Measurements from ENCODE around the gene ZNF678. TPM values are rescaled to one million over a fixed set of nuclear protein-coding genes. Genes with fewer than 3 reads are reported as not detected.
A peak's percentile ranks its signal among the peaks of the same experiment; 100 is the strongest.

Gene ZNF678
- total RNA-seq, 1 donor from 2014 or later: 63.8 TPM

DNA sequence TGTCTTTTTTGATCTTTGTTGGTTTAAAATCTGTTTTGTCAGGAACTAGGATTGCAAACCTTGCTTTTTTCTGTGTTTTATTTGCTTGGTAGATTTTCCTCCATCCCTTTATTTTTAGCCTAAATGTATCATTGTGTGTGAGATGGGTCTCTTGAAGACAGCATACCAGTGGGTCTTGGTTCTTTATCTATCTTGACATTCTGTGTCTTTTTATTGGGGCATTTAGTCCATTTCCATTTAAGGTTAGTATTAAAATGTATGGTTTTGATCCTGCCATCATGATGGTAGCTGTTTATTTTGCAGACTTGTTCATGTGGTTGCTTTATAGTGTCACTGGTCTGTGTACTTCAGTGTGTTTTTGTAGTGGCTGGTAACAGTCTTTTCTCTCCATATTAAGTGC is 14.1 kb downstream of the ZNF678 start:
- no peak overlapping the region for H3K4me3 Mint-ChIP-seq
- Histone ChIP-seq H3K27me3 (no peaks in the 10 kb centered on the region), H3K4me2 (no peak overlapping the region), H3K9me3 (ENCODE audit: low read depth) (peaks cover 13% of the 10 kb centered on the region), H3K9ac (no peak overlapping the region), H3K79me2 (ENCODE audit: low read depth) (peaks cover 98% of the 10 kb centered on the region), H3K27ac (no peak overlapping the region), H3K4me1 (no peaks in the 10 kb centered on the region), H3F3A (ENCODE audit: low read depth) (no peaks in the 10 kb centered on the region), H4K20me1 (ENCODE audit: low read depth) (no peaks in the 10 kb centered on the region), H3K4me3 (no peak overlapping the region), H3K36me3 (no peaks in the 10 kb centered on the region), H2AFZ (replicated peaks) (no peak overlapping the region)
- H3K27ac Mint-ChIP-seq: no peak overlapping the region
- no peaks in the 10 kb centered on the region for H3K27me3 Mint-ChIP-seq (ENCODE audit: insufficient read depth, low read depth)
- peaks cover 84% of the 10 kb centered on the region for H3K9me3 Mint-ChIP-seq
- no peak for DNase-seq (ENCODE audit: low spot score)
- peaks cover 49% of the 10 kb centered on the region for H3K36me3 Mint-ChIP-seq
- no peaks in the 10 kb centered on the region for H3K4me1 Mint-ChIP-seq
- TF ChIP-seq EZH2 (IDR thresholded peaks at IDR 0.05) (no peak), EZH2phosphoT487 (IDR thresholded peaks at IDR 0.05) (no peak)
- TF ChIP-seq, protein P1, sequence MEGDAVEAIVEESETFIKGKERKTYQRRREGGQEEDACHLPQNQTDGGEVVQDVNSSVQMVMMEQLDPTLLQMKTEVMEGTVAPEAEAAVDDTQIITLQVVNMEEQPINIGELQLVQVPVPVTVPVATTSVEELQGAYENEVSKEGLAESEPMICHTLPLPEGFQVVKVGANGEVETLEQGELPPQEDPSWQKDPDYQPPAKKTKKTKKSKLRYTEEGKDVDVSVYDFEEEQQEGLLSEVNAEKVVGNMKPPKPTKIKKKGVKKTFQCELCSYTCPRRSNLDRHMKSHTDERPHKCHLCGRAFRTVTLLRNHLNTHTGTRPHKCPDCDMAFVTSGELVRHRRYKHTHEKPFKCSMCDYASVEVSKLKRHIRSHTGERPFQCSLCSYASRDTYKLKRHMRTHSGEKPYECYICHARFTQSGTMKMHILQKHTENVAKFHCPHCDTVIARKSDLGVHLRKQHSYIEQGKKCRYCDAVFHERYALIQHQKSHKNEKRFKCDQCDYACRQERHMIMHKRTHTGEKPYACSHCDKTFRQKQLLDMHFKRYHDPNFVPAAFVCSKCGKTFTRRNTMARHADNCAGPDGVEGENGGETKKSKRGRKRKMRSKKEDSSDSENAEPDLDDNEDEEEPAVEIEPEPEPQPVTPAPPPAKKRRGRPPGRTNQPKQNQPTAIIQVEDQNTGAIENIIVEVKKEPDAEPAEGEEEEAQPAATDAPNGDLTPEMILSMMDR (IDR thresholded peaks at IDR 0.05): no peak

DNA sequence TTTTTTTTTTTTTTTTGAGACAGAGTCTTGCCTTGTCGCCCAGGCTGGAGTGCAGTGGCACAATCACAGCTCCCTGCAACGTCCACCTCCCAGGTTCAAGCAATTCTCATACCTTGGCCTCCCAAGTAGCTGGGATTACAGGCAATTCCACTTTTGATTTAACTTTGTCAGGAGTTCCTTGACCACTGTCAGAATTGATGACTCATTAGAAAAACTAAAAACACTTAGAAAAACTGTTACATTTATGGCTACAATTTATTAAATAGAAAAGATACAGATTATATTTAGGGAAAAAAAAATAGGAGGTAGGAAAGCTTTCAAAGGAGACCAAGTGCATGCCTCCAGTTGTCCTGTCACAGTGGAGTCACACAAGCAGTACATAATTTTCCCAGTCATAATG is 20.0 kb downstream of the ZNF678 start:
- Mint-ChIP-seq H3K9me3 (peaks cover 78% of the 10 kb centered on the region), H3K27ac (no peak overlapping the region), H3K27me3 (ENCODE audit: insufficient read depth, low read depth) (no peaks in the 10 kb centered on the region), H3K4me3 (no peak overlapping the region), H3K4me1 (no peaks in the 10 kb centered on the region), H3K36me3 (peaks cover 59% of the 10 kb centered on the region)
- Histone ChIP-seq H3K27ac (no peak overlapping the region), H3K36me3 (peaks cover 5% of the 10 kb centered on the region), H3K4me3 (no peak overlapping the region), H3K79me2 (ENCODE audit: low read depth) (peaks cover 89% of the 10 kb centered on the region), H3K4me2 (no peak overlapping the region), H3K27me3 (no peaks in the 10 kb centered on the region), H2AFZ (replicated peaks) (no peak overlapping the region), H3F3A (ENCODE audit: low read depth) (peaks cover 14% of the 10 kb centered on the region), H3K9me3 (ENCODE audit: low read depth) (peaks cover 8% of the 10 kb centered on the region), H4K20me1 (ENCODE audit: low read depth) (no peaks in the 10 kb centered on the region), H3K4me1 (peaks cover 2% of the 10 kb centered on the region), H3K9ac (no peak overlapping the region)
- TF ChIP-seq EZH2phosphoT487 (IDR thresholded peaks at IDR 0.05): no peak
- TF ChIP-seq, protein P1 (IDR thresholded peaks at IDR 0.05): no peak
- no peak for TF ChIP-seq EZH2 (IDR thresholded peaks at IDR 0.05)
- no peak for DNase-seq (ENCODE audit: low spot score)

DNA sequence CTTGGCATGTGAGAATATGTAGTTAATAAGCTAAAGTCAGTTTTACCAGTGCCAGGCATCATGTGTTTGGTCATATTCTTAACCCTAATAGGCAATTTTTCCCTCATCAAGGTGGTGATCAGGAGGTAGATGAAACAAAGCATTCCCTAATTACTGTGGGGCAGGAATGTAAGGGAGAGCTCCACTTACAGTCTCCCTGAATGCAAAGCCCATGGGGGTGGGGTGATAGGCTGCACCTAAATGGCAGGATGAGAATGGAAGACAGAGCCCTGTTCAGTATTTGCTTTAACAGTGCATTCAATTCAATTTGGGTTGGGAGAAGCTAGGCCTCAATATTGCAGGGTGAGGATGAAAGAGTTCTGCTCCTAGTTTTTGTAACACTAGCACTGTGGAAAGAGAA is 23.4 kb downstream of the ZNF678 start:
- DNase-seq (ENCODE audit: low spot score): peak; percentile 27
- Mint-ChIP-seq H3K36me3 (peaks cover 70% of the 10 kb centered on the region), H3K27me3 (ENCODE audit: insufficient read depth, low read depth) (no peaks in the 10 kb centered on the region), H3K9me3 (peaks cover 79% of the 10 kb centered on the region), H3K4me1 (no peaks in the 10 kb centered on the region), H3K4me3 (no peak overlapping the region), H3K27ac (no peak overlapping the region)
- Histone ChIP-seq H3K9me3 (ENCODE audit: low read depth) (peaks cover 16% of the 10 kb centered on the region), H3K4me2 (peak overlapping the region; percentile 7), H3K79me2 (ENCODE audit: low read depth) (peaks cover 87% of the 10 kb centered on the region), H3K4me3 (no peak overlapping the region), H3K27me3 (no peaks in the 10 kb centered on the region), H3K4me1 (peaks cover 2% of the 10 kb centered on the region), H2AFZ (replicated peaks) (no peak overlapping the region), H4K20me1 (ENCODE audit: low read depth) (no peaks in the 10 kb centered on the region), H3K27ac (peak overlapping the region; percentile 45), H3K9ac (no peak overlapping the region), H3K36me3 (peaks cover 13% of the 10 kb centered on the region), H3F3A (ENCODE audit: low read depth) (peaks cover 14% of the 10 kb centered on the region)
- TF ChIP-seq EZH2phosphoT487 (IDR thresholded peaks at IDR 0.05) (no peak), EZH2 (IDR thresholded peaks at IDR 0.05) (no peak)
- TF ChIP-seq, protein P1 (IDR thresholded peaks at IDR 0.05): no peak

Data from neural progenitor cell (in vitro differentiated cells).